Loucy (cell line): Measurements from ENCODE around the gene FERMT3.
A peak's percentile ranks its signal among the peaks of the same experiment; 100 is the strongest.
"Not testable (repeated sequence)": the region's sequence is repeated elsewhere in the genome, so short reads cannot be mapped to it uniquely, and the experiment has no call there.

Experiments
- H2AFZ ChIP-seq: fragments of 200-600 bp; sonication (generic); 2 replicates; pipeline ENCODE4 v1.6.0; 2016; ENCODE audit warnings: antibody characterized with exemption, mild to moderate bottlenecking, low read length, moderate library complexity
- H3F3A ChIP-seq: fragments of 200-600 bp; 2 replicates; pipeline ENCODE4 v1.6.0; 2016; ENCODE audit warnings: antibody characterized with exemption, low read depth, mild to moderate bottlenecking
- H3K27me3 ChIP-seq: fragments of 200-600 bp; sonication (generic); 2 replicates; pipeline ENCODE4 v1.6.1; 2014; ENCODE audit warnings: low read length, mild to moderate bottlenecking; ENCODE audit not compliant: insufficient read depth, poor library complexity, severe bottlenecking
- H3K36me3 ChIP-seq: fragments of 200-600 bp; sonication (generic); 2 replicates; pipeline ENCODE4 v1.6.1; 2016; ENCODE audit warnings: low read length; ENCODE audit not compliant: insufficient read depth
- H3K4me1 ChIP-seq: fragments of 200-600 bp; sonication (generic); 2 replicates; pipeline ENCODE4 v1.5.1; 2014; ENCODE audit warnings: low read length, mild to moderate bottlenecking; ENCODE audit not compliant: insufficient read depth, poor library complexity, severe bottlenecking
- H3K4me2 ChIP-seq: fragments of 200-600 bp; sonication (generic); 2 replicates; pipeline ENCODE4 v1.6.0; 2014; ENCODE audit warnings: antibody characterized with exemption, low read length, low read depth, mild to moderate bottlenecking; ENCODE audit not compliant: poor library complexity, severe bottlenecking
- H3K4me3 ChIP-seq: fragments of 200-600 bp; sonication (generic); 2 replicates; pipeline ENCODE4 v1.5.1; 2014; ENCODE audit warnings: low read length, mild to moderate bottlenecking, mixed read lengths; ENCODE audit not compliant: poor library complexity, severe bottlenecking
- H3K79me2 ChIP-seq: fragments of 200-600 bp; sonication (generic); 2 replicates; pipeline ENCODE4 v1.6.1; 2014; ENCODE audit warnings: low read length; ENCODE audit not compliant: insufficient read depth
- H3K9ac ChIP-seq: fragments of 200-600 bp; sonication (generic); 2 replicates; pipeline ENCODE4 v1.6.0; 2014; ENCODE audit warnings: mild to moderate bottlenecking, low read depth, low read length, moderate library complexity; ENCODE audit not compliant: poor library complexity, severe bottlenecking
- H3K9me2 ChIP-seq: fragments of 200-600 bp; sonication (generic); replicated peaks from 2 replicates; pipeline ENCODE4 v1.6.1; 2016; ENCODE audit warnings: low read depth, low read length, mixed read lengths
- H3K9me3 ChIP-seq: fragments of 200-600 bp; sonication (generic); 2 replicates; pipeline ENCODE4 v1.6.1; 2014; ENCODE audit warnings: mild to moderate bottlenecking, antibody characterized with exemption, low read length, low read depth; ENCODE audit not compliant: insufficient read depth
- H4K20me1 ChIP-seq: fragments of 200-600 bp; sonication (generic); 2 replicates; pipeline ENCODE4 v1.6.0; 2014; ENCODE audit warnings: antibody characterized with exemption, low read length, mild to moderate bottlenecking; ENCODE audit not compliant: insufficient read depth, poor library complexity, severe bottlenecking
- CTCF ChIP-seq: fragments of 200-600 bp; sonication (generic); conservative IDR thresholded peaks from 2 replicates; pipeline ENCODE4 v1.5.1; 2014; ENCODE audit warnings: mild to moderate bottlenecking, antibody characterized with exemption, low read length
- EZH2phosphoT487 ChIP-seq: fragments of 200-600 bp; IDR thresholded peaks from 2 replicates; pipeline ENCODE4 v1.6.1; 2018; ENCODE audit warnings: antibody characterized with exemption, mild to moderate bottlenecking, moderate library complexity, borderline replicate concordance

Gene FERMT3

GRCh38 chr11:64244966-64245365 lies 38.4 kb downstream of the FERMT3 start:
- no peak overlapping the region for H2AFZ ChIP-seq
- no peaks in the 10 kb centered on the region for H3K27me3 ChIP-seq
- TF ChIP-seq EZH2phosphoT487 (no peak), CTCF (no peak)
- no peaks in the 10 kb centered on the region for H3K9me2 ChIP-seq
- no peaks in the 10 kb centered on the region for H3K9me3 ChIP-seq
- peaks cover 8% of the 10 kb centered on the region; the same call in 1 of the 2 replicates for H3F3A ChIP-seq
- peaks cover 31% of the 10 kb centered on the region for H4K20me1 ChIP-seq
- peaks cover 48% of the 10 kb centered on the region for H3K79me2 ChIP-seq
- H3K4me3 ChIP-seq: peak overlapping the region; percentile 96
- peaks cover 43% of the 10 kb centered on the region for H3K4me1 ChIP-seq
- peaks cover 11% of the 10 kb centered on the region; the same call in 1 of the 2 replicates for H3K36me3 ChIP-seq
- peak overlapping the region; percentile 84 for H3K4me2 ChIP-seq
- peak overlapping the region; percentile 88 for H3K9ac ChIP-seq

DNA sequence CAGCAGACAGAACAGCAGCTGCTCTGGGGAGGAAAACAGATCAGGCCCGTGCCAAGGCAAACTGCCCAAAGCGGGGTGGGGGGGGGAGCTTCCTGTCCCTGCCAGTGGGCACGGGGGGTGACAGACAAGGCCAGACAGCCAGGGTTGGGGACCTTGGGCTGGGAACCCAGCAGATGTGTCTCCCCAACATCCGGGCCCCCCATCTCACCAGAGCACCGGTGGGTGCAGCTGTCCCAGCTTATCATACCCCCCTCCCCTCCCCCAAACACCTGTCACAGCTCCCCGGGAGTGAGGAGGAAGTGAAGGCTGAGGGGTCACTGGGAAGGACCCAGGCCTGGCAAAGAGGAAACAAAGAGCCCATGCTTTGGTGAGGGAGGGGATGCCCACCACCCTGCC lies 38.9 kb downstream of the FERMT3 start:
- Histone ChIP-seq H3K9me2 (no peaks in the 10 kb centered on the region), H3K4me1 (peaks cover 42% of the 10 kb centered on the region), H3K9me3 (no peaks in the 10 kb centered on the region), H4K20me1 (peaks cover 31% of the 10 kb centered on the region), H2AFZ (no peak overlapping the region), H3K36me3 (peaks cover 11% of the 10 kb centered on the region; the same call in 1 of the 2 replicates), H3K4me3 (peak overlapping the region; percentile 96), H3F3A (peaks cover 6% of the 10 kb centered on the region; the same call in 1 of the 2 replicates), H3K27me3 (no peaks in the 10 kb centered on the region), H3K4me2 (peak overlapping the region; percentile 84), H3K9ac (peak overlapping the region; percentile 88), H3K79me2 (peaks cover 48% of the 10 kb centered on the region)
- TF ChIP-seq CTCF: no peak
- no peak for TF ChIP-seq EZH2phosphoT487

GRCh38 chr11:64245797-64246620 lies 39.5 kb downstream of the FERMT3 start:
- Histone ChIP-seq H3K4me2 (peak overlapping the region; percentile 84), H3K4me1 (peaks cover 44% of the 10 kb centered on the region), H3K9me2 (no peaks in the 10 kb centered on the region), H3K4me3 (peak overlapping the region; percentile 96), H3K36me3 (peaks cover 11% of the 10 kb centered on the region; the same call in 1 of the 2 replicates), H3K79me2 (peaks cover 48% of the 10 kb centered on the region), H3F3A (peaks cover 3% of the 10 kb centered on the region; the same call in 1 of the 2 replicates), H2AFZ (peak overlapping the region; percentile 32; the same call in 1 of the 2 replicates), H3K9me3 (no peaks in the 10 kb centered on the region), H3K9ac (peak overlapping the region; percentile 88), H4K20me1 (peaks cover 31% of the 10 kb centered on the region), H3K27me3 (no peaks in the 10 kb centered on the region)
- TF ChIP-seq EZH2phosphoT487 (no peak), CTCF (no peak)

GRCh38 chr11:64246621-64246870 lies 40.0 kb downstream of the FERMT3 start:
- not testable (repeated sequence) for H3K4me2 ChIP-seq, H3F3A ChIP-seq, H3K9me2 ChIP-seq, H3K9me3 ChIP-seq, H2AFZ ChIP-seq, H3K27me3 ChIP-seq
- H3K4me3 ChIP-seq: peak overlapping the region; percentile 96
- peaks cover 11% of the 10 kb centered on the region; the same call in 1 of the 2 replicates for H3K36me3 ChIP-seq
- H3K9ac ChIP-seq: peak overlapping the region; percentile 88
- H4K20me1 ChIP-seq: peaks cover 31% of the 10 kb centered on the region
- peaks cover 44% of the 10 kb centered on the region for H3K4me1 ChIP-seq
- peaks cover 48% of the 10 kb centered on the region for H3K79me2 ChIP-seq
